ENCODE data around the gene VKORC1L1. TPM values are rescaled to one million over a fixed set of nuclear protein-coding genes. Genes with fewer than 3 reads are reported as not detected.
"Not testable (repeated sequence)": the region's sequence is repeated elsewhere in the genome, so short reads cannot be mapped to it uniquely, and the experiment has no call there.

The VKORC1L1 gene
- total RNA-seq, 2 donors from 2014 or later: 12.3 to 13.5 TPM

DNA sequence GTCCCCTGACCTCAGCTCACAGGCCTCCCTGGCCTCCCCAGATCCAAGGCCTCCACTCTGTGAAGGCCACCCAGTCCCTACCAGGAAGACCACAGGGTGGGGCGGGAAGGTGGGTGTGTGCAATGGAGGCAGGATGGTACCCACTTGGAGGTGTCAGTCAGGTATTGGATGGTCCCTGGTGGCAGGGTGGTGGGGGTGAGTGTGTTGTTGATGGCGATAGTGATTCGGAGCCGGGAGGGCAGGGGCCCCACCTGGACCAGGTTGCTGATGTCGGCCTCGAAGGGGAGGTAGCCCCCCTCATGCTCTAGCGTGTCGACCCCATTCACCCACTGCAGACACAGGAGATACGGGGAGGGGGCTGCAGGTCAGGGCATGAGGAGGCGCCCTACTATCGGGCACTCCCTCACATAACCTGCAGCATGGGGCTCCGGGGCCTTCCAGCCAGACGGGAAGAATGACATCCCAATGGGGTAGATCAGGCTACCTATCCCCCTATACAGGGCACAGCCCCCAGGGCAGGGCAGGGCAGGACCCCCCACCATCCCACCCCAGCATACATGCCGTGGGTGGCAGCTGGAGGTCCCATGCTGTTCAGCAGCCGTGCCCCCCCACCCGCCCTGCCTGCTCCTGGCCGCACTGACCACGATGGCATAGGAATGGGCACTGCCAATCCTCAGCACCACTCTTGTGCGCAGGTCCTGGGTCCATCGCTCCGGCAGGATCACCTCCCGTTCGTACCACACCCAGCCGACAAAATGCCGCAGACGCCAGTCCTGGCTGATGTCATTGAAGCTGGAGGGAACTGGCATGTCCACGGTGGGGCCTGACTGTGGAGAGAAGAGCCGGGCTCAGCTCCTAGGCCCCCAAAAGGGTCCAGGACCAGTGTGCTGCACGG is 107.0 kb downstream of the VKORC1L1 start:
- peaks cover 0 to 26% of the 10 kb centered on the region in 2 donors for H3K4me1 ChIP-seq
- no peak for DNase-seq (ENCODE audit: low spot score)
- no peak for TF ChIP-seq CTCF (IDR thresholded peaks at IDR 0.05)
- H3K36me3 ChIP-seq: peaks cover 12% of the 10 kb centered on the region
- no peaks in the 10 kb centered on the region for H3K27me3 ChIP-seq
- no peak overlapping the region for H3K4me3 ChIP-seq
- H3K9me3 ChIP-seq: no peaks in the 10 kb centered on the region
- H3K27ac ChIP-seq: peak overlapping the region in 1 of 2 donors; percentile 84

DNA sequence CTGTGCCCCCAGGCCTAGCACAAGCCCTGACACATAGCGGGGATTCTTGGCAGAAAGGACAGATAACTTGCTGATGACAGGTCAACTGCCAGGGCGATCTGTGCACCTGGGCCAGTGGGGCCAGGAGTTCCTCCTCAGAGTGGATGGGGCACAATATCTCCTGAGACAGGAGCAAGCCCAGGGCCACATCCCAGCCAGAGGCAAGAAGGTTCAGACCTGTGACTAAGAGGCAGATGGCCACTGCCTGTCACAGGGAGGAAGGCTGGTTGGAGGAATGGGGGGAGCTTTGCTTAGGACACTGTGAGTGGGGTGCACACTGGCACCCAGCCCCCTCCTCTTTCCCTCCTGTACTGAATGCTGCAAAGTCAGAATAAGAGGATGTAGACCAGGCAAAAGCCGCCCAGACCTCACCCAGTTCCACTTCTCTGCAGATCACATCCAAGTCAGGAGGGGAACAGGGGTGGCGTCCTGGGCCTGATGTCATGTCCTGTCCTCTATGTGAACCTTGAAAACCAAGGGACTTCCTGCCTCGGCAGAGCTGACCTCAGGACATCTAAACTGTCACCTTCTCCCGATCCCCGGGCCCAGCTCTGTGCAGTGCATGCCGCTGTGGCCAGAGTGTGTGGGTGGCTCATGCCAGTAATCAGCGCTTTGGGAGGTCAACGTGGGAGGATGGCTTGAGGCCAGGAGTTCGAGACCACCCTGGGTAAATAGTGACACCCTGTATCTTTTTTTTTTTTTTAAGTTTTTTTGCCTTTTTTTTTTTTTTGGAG is 107.8 kb downstream of the VKORC1L1 start:
- no peak for TF ChIP-seq CTCF (IDR thresholded peaks at IDR 0.05)
- H3K36me3 ChIP-seq: peaks cover 4% of the 10 kb centered on the region
- H3K27ac ChIP-seq: peak overlapping the region in 1 of 2 donors; percentile 84
- peak; percentile 81 for DNase-seq (ENCODE audit: low spot score)
- peaks cover 0 to 26% of the 10 kb centered on the region in 2 donors for H3K4me1 ChIP-seq
- H3K9me3 ChIP-seq: no peaks in the 10 kb centered on the region
- peak overlapping the region; percentile 77 to 85 for H3K4me3 ChIP-seq
- H3K27me3 ChIP-seq: no peaks in the 10 kb centered on the region

DNA sequence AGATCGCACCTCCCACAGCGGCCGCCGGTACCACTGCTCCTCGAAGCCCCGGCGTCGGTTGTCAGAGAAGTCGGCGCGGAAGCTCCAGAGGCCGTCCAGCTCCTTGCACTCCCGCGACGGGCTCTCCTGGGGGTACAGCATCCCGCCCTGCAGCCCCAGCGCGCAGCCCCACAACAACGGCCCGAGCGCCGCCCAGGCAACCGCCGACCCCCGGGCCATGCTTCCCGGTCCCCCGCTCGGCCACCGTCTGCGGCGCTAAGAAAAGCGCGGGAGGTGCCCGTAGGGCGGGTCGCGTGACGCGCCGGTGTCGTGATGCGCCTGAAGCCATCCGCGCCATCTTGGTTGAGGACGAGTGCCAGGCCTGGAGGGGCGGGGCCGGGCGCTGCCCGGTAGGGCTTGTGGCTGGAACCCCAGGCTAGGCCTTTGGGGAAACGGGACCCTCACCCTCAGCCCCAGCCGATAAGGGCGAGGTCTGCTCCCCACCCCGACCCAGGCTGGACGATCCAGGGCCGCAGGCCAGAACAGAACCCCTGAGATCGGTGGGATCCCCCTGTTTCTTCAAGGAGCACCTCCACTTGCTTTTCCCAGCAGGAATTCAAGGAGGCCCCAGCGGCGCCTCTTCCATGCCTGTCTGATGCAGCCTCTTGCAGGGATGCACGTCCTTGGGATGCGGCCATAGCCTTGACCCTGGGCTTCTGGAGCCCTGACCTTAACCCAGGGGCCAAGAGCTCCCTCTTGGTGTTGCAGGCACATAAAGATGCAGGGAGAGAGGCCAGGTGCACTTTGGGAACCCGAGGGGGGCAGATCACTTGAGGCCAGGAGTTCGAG is 109.3 kb downstream of the VKORC1L1 start, which contains the start of gene GUSB:
GUSB (minus strand) TSS at position 249 of the 828 bp plus-strand sequence; CDS start at position 219, 30 bp downstream.
- peaks cover 0 to 26% of the 10 kb centered on the region in 2 donors for H3K4me1 ChIP-seq
- H3K36me3 ChIP-seq: peaks cover 4% of the 10 kb centered on the region
- H3K9me3 ChIP-seq: no peaks in the 10 kb centered on the region
- peak within 1 kb of the TSS; percentile 75 to 84 for H3K27ac ChIP-seq
- peak within 1 kb of the TSS; percentile 77 to 85 for H3K4me3 ChIP-seq
- peak; percentile 88 for DNase-seq (ENCODE audit: low spot score)
- no peak for TF ChIP-seq CTCF (IDR thresholded peaks at IDR 0.05)
- H3K27me3 ChIP-seq: no peaks in the 10 kb centered on the region

DNA sequence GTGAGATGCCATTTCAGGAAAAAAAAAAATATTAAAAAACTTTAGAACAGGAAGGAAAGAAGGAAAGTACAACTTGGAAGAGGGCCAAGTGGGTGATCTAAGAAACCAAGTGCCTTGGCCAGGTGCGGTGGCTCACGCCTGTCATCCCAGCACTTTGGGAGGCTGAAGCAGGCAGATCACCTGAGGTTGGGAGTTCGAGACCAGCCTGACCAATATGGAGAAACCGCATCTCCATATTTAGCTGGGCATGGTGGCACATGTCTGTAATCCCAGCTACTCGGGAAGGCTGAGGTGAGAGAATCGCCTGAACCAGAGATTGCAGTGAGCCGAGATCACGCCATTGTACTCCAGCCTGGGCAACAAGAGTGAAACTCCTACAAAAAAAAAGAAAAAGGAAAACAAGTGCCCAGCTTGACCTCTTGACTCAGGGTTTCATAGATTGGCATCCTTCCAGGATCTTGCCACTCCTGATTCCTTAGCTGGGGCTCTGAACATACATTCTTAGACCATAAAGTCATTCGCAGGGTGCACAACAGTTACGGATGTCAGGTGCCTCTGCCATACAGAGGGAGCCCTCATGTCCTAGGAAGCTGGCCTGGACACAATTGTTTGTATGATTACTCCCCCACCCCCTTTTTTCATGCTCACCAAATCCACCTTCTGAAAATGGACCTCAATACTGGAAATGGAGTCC is 111.2 kb downstream of the VKORC1L1 start:
- Histone ChIP-seq H3K36me3 (peaks cover 4% of the 10 kb centered on the region), H3K4me1 (peaks cover 0 to 26% of the 10 kb centered on the region in 2 donors), H3K9me3 (no peaks in the 10 kb centered on the region), H3K27me3 (no peaks in the 10 kb centered on the region), H3K27ac (no peak overlapping the region), H3K4me3 (no peak overlapping the region)
- no peak for DNase-seq (ENCODE audit: low spot score)
- no peak for TF ChIP-seq CTCF (IDR thresholded peaks at IDR 0.05)

DNA sequence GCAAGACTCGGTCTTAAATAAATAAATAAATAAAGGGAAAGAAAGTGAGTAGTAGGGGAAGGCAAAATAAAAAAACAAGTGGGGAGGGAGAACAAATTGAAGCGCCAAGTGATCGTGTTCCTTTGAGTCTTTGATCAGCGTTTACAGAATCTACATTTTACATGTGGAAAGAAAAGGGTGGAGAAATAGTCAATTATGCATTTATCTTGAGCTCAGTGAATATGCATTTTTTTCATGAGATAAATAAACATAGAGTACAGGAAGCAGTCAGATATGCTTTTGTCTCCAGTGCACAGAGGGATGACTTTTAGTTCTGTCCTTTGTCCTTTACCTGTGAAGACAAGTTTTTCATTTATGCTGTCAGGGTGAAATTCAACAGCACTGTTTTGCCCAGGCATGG is 115.2 kb downstream of the VKORC1L1 start:
- H3K4me3 ChIP-seq: no peak overlapping the region
- TF ChIP-seq CTCF (IDR thresholded peaks at IDR 0.05): no peak
- H3K36me3 ChIP-seq: no peaks in the 10 kb centered on the region
- H3K27ac ChIP-seq: no peak overlapping the region
- no peak for DNase-seq (ENCODE audit: low spot score)
- H3K27me3 ChIP-seq: no peaks in the 10 kb centered on the region
- H3K4me1 ChIP-seq: no peaks in the 10 kb centered on the region
- no peaks in the 10 kb centered on the region for H3K9me3 ChIP-seq

DNA sequence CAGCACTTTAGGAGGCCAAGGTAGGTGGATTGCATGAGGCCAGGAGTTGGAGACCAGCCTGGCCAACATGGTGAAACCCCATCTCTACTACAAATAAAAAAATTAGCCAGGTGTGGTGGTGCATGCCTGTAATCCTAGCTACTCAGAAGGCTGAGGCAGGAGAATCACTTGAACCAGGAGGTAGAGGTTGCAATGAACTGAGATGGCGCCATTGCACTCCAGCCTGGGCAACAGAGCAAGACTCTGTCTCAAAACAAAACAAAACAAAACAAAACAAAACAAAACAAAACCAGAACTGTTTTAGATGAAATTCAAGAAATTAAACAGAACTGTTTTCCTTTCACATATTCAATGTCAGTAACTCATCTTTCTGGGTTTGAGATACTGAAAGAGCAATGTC is 115.6 kb downstream of the VKORC1L1 start:
- not testable (repeated sequence) for H3K9me3 ChIP-seq; H3K27me3 ChIP-seq; H3K27ac ChIP-seq; H3K4me1 ChIP-seq; H3K36me3 ChIP-seq; H3K4me3 ChIP-seq; DNase-seq (ENCODE audit: low spot score)

All from right atrium auricular region (tissue), 2 donors.